ENCODE data around the gene CEP192. TPM values are rescaled to one million over a fixed set of nuclear protein-coding genes. Genes with fewer than 3 reads are reported as not detected.

The CEP192 gene
- total and polyA plus RNA-seq, 2 of the 4 experiments (the other 2 are of a cell fraction), result 17.2 to 29.0 TPM

DNA sequence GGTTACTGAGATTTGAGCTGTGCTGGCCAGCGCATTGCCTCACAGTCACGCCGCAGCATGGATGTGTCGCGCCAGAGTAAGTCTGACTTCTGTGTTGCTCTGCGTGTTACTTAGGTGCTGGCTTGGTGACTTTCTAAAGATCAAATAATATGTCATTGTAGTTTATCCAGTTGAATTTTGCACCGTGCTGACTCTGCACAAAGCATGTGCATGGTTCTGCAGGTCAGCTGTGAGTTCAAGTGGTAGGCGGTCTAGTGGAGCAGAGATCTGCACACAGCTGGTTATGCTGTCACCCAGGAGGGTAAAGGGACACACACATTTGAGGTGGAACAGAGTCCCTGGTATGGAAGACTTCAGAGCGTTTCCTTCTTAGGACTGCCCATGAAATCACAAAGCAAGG, 105.1 kb downstream of the CEP192 start:
- H3K4ac ChIP-seq (ENCODE audit: low read depth, low read length), result no peak overlapping the region
- H2BK15ac ChIP-seq (ENCODE audit: low read depth, low read length), result no peak overlapping the region
- H3K9me1 ChIP-seq (ENCODE audit: insufficient read depth, low read length), result no peaks in the 10 kb centered on the region; the same call in 1 of the 2 replicates
- H3K9me3 ChIP-seq (ENCODE audit: control insufficient read depth, insufficient read depth, low read length), result no peaks in the 10 kb centered on the region
- no peak overlapping the region for H3K18ac ChIP-seq (ENCODE audit: low read depth, low read length)
- no peak overlapping the region for H3K4me2 ChIP-seq (ENCODE audit: low read depth, low read length)
- dilution Hi-C loops (cut with HindIII; ENCODE audit: low sequenced_read_pairs, unreplicated experiment) (no loop called here), in situ Hi-C loops (cut with MboI; ENCODE audit: low sequenced_read_pairs) (no loop called here), intact Hi-C loops (cut with micrococcal nuclease) (no loop called here)
- 96% methylated on average over 6 of the region's 9 CpGs; no CpG with 5 or more reads in 1 of the 2 experiments for WGBS, 2 experiments (ENCODE audit: extremely low coverage in 2 of 2, insufficient read length in 1 of 2)
- ChIA-PET POLR2A (ENCODE audit: unreplicated experiment) (no interaction called here), CTCF (no interaction called here)
- no peak overlapping the region for H4K91ac ChIP-seq (ENCODE audit: insufficient read depth, low read depth, low read length)
- no peak overlapping the region for H2BK20ac ChIP-seq (ENCODE audit: low read depth, low read length)
- H3K23ac ChIP-seq (ENCODE audit: low read depth, low read length), result no peak overlapping the region
- H2BK120ac ChIP-seq (ENCODE audit: low read depth, low read length), result no peak overlapping the region
- H4K5ac ChIP-seq (ENCODE audit: low read depth, low read length), result no peak overlapping the region
- 0 out of 4 replicates have a peak, but pooled peaks cover under 1 to 3% of the 10 kb centered on the region in 2 experiments for H3K79me1 ChIP-seq (ENCODE audit: low read depth in 1 of 2, low read length in 2 of 2)
- no peak overlapping the region for H2BK5ac ChIP-seq (ENCODE audit: low read depth, low read length, poor library complexity, severe bottlenecking)
- H2AK5ac ChIP-seq (ENCODE audit: low read depth, low read length), result no peak overlapping the region
- no peak overlapping the region for H3K14ac ChIP-seq (replicated peaks; ENCODE audit: low read depth, low read length)
- TF ChIP-seq MAFK (IDR thresholded peaks at IDR 0.05; ENCODE audit: low read depth, low read length), result peak; percentile 40; the same call in 1 of the 2 replicates
- TF ChIP-seq, protein P1, sequence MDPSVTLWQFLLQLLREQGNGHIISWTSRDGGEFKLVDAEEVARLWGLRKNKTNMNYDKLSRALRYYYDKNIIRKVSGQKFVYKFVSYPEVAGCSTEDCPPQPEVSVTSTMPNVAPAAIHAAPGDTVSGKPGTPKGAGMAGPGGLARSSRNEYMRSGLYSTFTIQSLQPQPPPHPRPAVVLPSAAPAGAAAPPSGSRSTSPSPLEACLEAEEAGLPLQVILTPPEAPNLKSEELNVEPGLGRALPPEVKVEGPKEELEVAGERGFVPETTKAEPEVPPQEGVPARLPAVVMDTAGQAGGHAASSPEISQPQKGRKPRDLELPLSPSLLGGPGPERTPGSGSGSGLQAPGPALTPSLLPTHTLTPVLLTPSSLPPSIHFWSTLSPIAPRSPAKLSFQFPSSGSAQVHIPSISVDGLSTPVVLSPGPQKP (IDR thresholded peaks at IDR 0.05; ENCODE audit: borderline replicate concordance, low read depth, low read length), result no peak
- TF ChIP-seq FOS (IDR thresholded peaks at IDR 0.05; ENCODE audit: low read depth, low read length), result no peak
- H3K56ac ChIP-seq (ENCODE audit: extremely low read depth, insufficient read depth, low read length), result no peak overlapping the region
- no peaks in the 10 kb centered on the region for H3K4me1 ChIP-seq (ENCODE audit: control insufficient read depth, insufficient read depth, low read length)
- no peak overlapping the region for H3K9ac ChIP-seq (ENCODE audit: low read depth, low read length)
- DNase-seq (no peak), ATAC-seq (ENCODE audit: low read depth) (no peak)
- no peaks in the 10 kb centered on the region for H4K20me1 ChIP-seq (ENCODE audit: insufficient read depth, low read length)
- no peak overlapping the region for H3K4me3 ChIP-seq (ENCODE audit: insufficient read depth, low read depth, low read length)
- H2AK9ac ChIP-seq (replicated peaks; ENCODE audit: low read depth, low read length, poor library complexity), result no peak overlapping the region
- peaks cover 33% of the 10 kb centered on the region for H3K36me3 ChIP-seq (ENCODE audit: control insufficient read depth, insufficient read depth, low read length)
- no peak overlapping the region for H4K8ac ChIP-seq (ENCODE audit: low read depth in 2 of 2, low read length in 2 of 2)
- BruUV-seq (replicated peaks), result no TSS peak
- no peak overlapping the region for H3K27ac ChIP-seq (ENCODE audit: insufficient read depth, low read length)
- H2AFZ ChIP-seq (replicated peaks; ENCODE audit: low read length, poor library complexity), result no peak overlapping the region
- H3K27me3 ChIP-seq (ENCODE audit: control insufficient read depth, insufficient read depth, low read length), result no peaks in the 10 kb centered on the region

Measured in IMR-90 (cell line).